Mesenchymal stem cell (in vitro differentiated cells and primary cell): ENCODE measurements around the gene SLC26A8.

Experiments
- DNase-seq: peaks from one replicate; pipeline ENCODE4 v3.0.0-alpha.2; 2013
- H2AFZ ChIP-seq: one replicate; pipeline ENCODE4 v1.6.1; 2013; ENCODE audit warnings: low read depth, mild to moderate bottlenecking, control low read depth, inconsistent platforms, low read length, moderate library complexity
- H2AK5ac ChIP-seq: 2 replicates; pipeline ENCODE4 v1.6.1; 2013; ENCODE audit warnings: low read length, moderate library complexity, mild to moderate bottlenecking, inconsistent platforms; ENCODE audit not compliant: severe bottlenecking
- H2BK120ac ChIP-seq: one replicate; pipeline ENCODE4 v1.6.1; 2013; ENCODE audit warnings: low read depth, mild to moderate bottlenecking, inconsistent platforms, low read length, moderate library complexity
- H2BK12ac ChIP-seq, 2 experiments: one replicate each; pipeline ENCODE4 v1.6.1; 2013; ENCODE audit warnings: inconsistent platforms in 2 of 2, low read length in 2 of 2, mild to moderate bottlenecking in 2 of 2, moderate library complexity in 2 of 2, control low read depth in 1 of 2
- H2BK15ac ChIP-seq: one replicate; pipeline ENCODE4 v1.6.1; 2013; ENCODE audit warnings: mild to moderate bottlenecking, low read depth, inconsistent platforms; ENCODE audit not compliant: poor library complexity, severe bottlenecking
- H2BK5ac ChIP-seq: 2 replicates; pipeline ENCODE4 v1.6.1; 2013; ENCODE audit warnings: low read depth, mild to moderate bottlenecking, low read length, control low read depth, inconsistent platforms; ENCODE audit not compliant: poor library complexity, severe bottlenecking
- H3K14ac ChIP-seq, 2 experiments: one replicate each; pipeline ENCODE4 v1.6.1; 2013; ENCODE audit warnings: inconsistent platforms in 2 of 2, low read length in 2 of 2, control low read depth in 1 of 2, mild to moderate bottlenecking in 1 of 2, moderate library complexity in 1 of 2
- H3K18ac ChIP-seq, 2 experiments: one replicate each; pipeline ENCODE4 v1.6.1; 2013; ENCODE audit warnings: inconsistent platforms in 2 of 2, low read length in 2 of 2, control low read depth in 1 of 2, low read depth in 1 of 2, mild to moderate bottlenecking in 1 of 2
- H3K23ac ChIP-seq, 2 experiments: one replicate each; pipeline ENCODE4 v1.6.1; 2013; ENCODE audit warnings: inconsistent platforms in 2 of 2, low read length in 2 of 2, mild to moderate bottlenecking in 2 of 2, moderate library complexity in 2 of 2, control low read depth in 1 of 2
- H3K27ac ChIP-seq: 2 replicates; pipeline ENCODE4 v1.5.1; 2013; ENCODE audit warnings: mild to moderate bottlenecking, moderate library complexity, low read length, control low read depth, inconsistent platforms; ENCODE audit not compliant: poor library complexity, severe bottlenecking
- H3K27me3 ChIP-seq, 2 experiments: 2 replicates each; pipeline versions ENCODE4 v1.6.1 to v1.7.0; 2013; ENCODE audit warnings: low read length in 2 of 2, mild to moderate bottlenecking in 2 of 2, moderate library complexity in 2 of 2, control low read depth in 1 of 2, inconsistent platforms in 1 of 2; ENCODE audit not compliant: control insufficient read depth in 1 of 2, insufficient read depth in 1 of 2
- H3K36me3 ChIP-seq, 2 experiments: 2 replicates each; pipeline versions ENCODE4 v1.6.1 to v1.7.0; 2013; ENCODE audit warnings: low read length in 2 of 2, control low read depth in 1 of 2, inconsistent platforms in 1 of 2, low read depth in 1 of 2, mild to moderate bottlenecking in 1 of 2; ENCODE audit not compliant: insufficient read depth in 2 of 2, control insufficient read depth in 1 of 2
- H3K4ac ChIP-seq, 2 experiments: one replicate each; pipeline ENCODE4 v1.6.1; 2013; ENCODE audit warnings: inconsistent platforms in 2 of 2, low read length in 2 of 2, mild to moderate bottlenecking in 2 of 2, moderate library complexity in 2 of 2, control low read depth in 1 of 2, low read depth in 1 of 2
- H3K4me1 ChIP-seq: 2 replicates; pipeline ENCODE4 v1.6.1; 2013; ENCODE audit warnings: low read depth, low read length, control low read depth; ENCODE audit not compliant: control insufficient read depth, insufficient read depth
- H3K4me2 ChIP-seq: 2 replicates; pipeline ENCODE4 v1.6.1; 2013; ENCODE audit warnings: low read length, mild to moderate bottlenecking, inconsistent platforms; ENCODE audit not compliant: poor library complexity, severe bottlenecking
- H3K4me3 ChIP-seq, 2 experiments: 2 replicates each; pipeline versions ENCODE4 v1.5.1 to v1.7.0; 2013; ENCODE audit warnings: low read length in 2 of 2, mild to moderate bottlenecking in 2 of 2, control low read depth in 1 of 2, low read depth in 1 of 2; ENCODE audit not compliant: insufficient read depth in 1 of 2
- H3K79me1 ChIP-seq: replicated peaks from 2 replicates; pipeline ENCODE4 v1.6.1; 2013; ENCODE audit warnings: mild to moderate bottlenecking, control low read depth, low read length, inconsistent platforms; ENCODE audit not compliant: poor library complexity, severe bottlenecking
- H3K9ac ChIP-seq: 2 replicates; pipeline ENCODE4 v1.7.0; 2013; ENCODE audit warnings: mild to moderate bottlenecking, low read length, moderate library complexity
- H3K9me3 ChIP-seq: 2 replicates; pipeline ENCODE4 v1.7.0; 2013; ENCODE audit warnings: mild to moderate bottlenecking, low read length; ENCODE audit not compliant: control insufficient read depth
- H4K8ac ChIP-seq: one replicate; pipeline ENCODE4 v1.6.1; 2013; ENCODE audit warnings: inconsistent platforms, mild to moderate bottlenecking, low read length, moderate library complexity
- H4K91ac ChIP-seq: one replicate; pipeline ENCODE4 v1.6.1; 2013; ENCODE audit warnings: mild to moderate bottlenecking, low read length, inconsistent platforms
- WGBS: methylation state at CpG from one replicate; pipeline ENCODE4 v1.1.7; 2013; ENCODE audit warnings: mixed read lengths; 5-methylcytosine and 5-hydroxymethylcytosine counted together

The SLC26A8 gene

GRCh38 chr6:35962779-35963560 is 61.5 kb downstream of the SLC26A8 start:
- no peak overlapping the region for H2BK120ac ChIP-seq
- WGBS = 78% methylated on average over 14 of the region's 14 CpGs
- no peak overlapping the region for H2BK15ac ChIP-seq

GRCh38 chr6:35960187-35960586 is 64.3 kb downstream of the SLC26A8 start:
- no peak overlapping the region for H2BK15ac ChIP-seq
- no peak overlapping the region for H3K9ac ChIP-seq
- 62% methylated on average over 2 of the region's 2 CpGs for WGBS
- no peak overlapping the region for H3K4ac ChIP-seq
- H3K36me3 ChIP-seq = no peaks in the 10 kb centered on the region
- H2BK120ac ChIP-seq = no peak overlapping the region
- DNase-seq = peak; percentile 19
- no peak overlapping the region for H3K23ac ChIP-seq
- peaks cover 0 to 25% of the 10 kb centered on the region in 2 experiments for H3K27me3 ChIP-seq
- no peak overlapping the region for H3K4me2 ChIP-seq
- H3K18ac ChIP-seq = no peak overlapping the region
- H2BK5ac ChIP-seq = no peak overlapping the region
- no peak overlapping the region for H2AK5ac ChIP-seq
- no peak overlapping the region for H3K14ac ChIP-seq
- H4K8ac ChIP-seq = no peak overlapping the region
- H2AFZ ChIP-seq = no peak overlapping the region
- H3K4me1 ChIP-seq = no peaks in the 10 kb centered on the region
- no peak overlapping the region for H3K27ac ChIP-seq
- H3K79me1 ChIP-seq = no peaks in the 10 kb centered on the region
- H2BK12ac ChIP-seq = no peak overlapping the region
- no peaks in the 10 kb centered on the region for H3K9me3 ChIP-seq
- H4K91ac ChIP-seq = no peak overlapping the region
- H3K4me3 ChIP-seq = no peak overlapping the region

More at GRCh38 chr6:35962779-35963560, 61.5 kb downstream of the SLC26A8 start:
- no peaks in the 10 kb centered on the region for H3K36me3 ChIP-seq
- H4K91ac ChIP-seq = no peak overlapping the region
- no peak overlapping the region for H3K4me3 ChIP-seq
- no peak overlapping the region for H2BK5ac ChIP-seq
- H2AK5ac ChIP-seq = no peak overlapping the region
- H2BK12ac ChIP-seq = no peak overlapping the region
- H3K9ac ChIP-seq = no peak overlapping the region
- DNase-seq = no peak
- no peak overlapping the region for H3K23ac ChIP-seq
- H3K79me1 ChIP-seq = no peaks in the 10 kb centered on the region
- no peak overlapping the region for H3K4ac ChIP-seq
- H3K27me3 ChIP-seq = peaks cover 0 to 25% of the 10 kb centered on the region in 2 experiments
- H3K14ac ChIP-seq = no peak overlapping the region
- no peaks in the 10 kb centered on the region for H3K9me3 ChIP-seq
- H4K8ac ChIP-seq = no peak overlapping the region
- H3K18ac ChIP-seq = no peak overlapping the region
- no peak overlapping the region for H3K27ac ChIP-seq
- peaks cover 2% of the 10 kb centered on the region for H3K4me1 ChIP-seq
- no peak overlapping the region for H2AFZ ChIP-seq
- H3K4me2 ChIP-seq = no peak overlapping the region

GRCh38 chr6:35955970-35956369 is 68.5 kb downstream of the SLC26A8 start:
- no peak overlapping the region for H2BK12ac ChIP-seq
- H3K4me2 ChIP-seq = no peak overlapping the region
- H3K27me3 ChIP-seq = peaks cover 0 to 13% of the 10 kb centered on the region in 2 experiments
- no peak overlapping the region for H2AFZ ChIP-seq
- no peak overlapping the region for H2BK15ac ChIP-seq
- no peak overlapping the region for H2AK5ac ChIP-seq
- no peak overlapping the region for H3K18ac ChIP-seq
- no peak overlapping the region for H4K8ac ChIP-seq
- no peak overlapping the region for H3K4ac ChIP-seq
- H3K79me1 ChIP-seq = no peaks in the 10 kb centered on the region
- no peak overlapping the region for H3K4me3 ChIP-seq
- no peak overlapping the region for H3K9ac ChIP-seq
- no peaks in the 10 kb centered on the region for H3K36me3 ChIP-seq
- DNase-seq = no peak
- no peak overlapping the region for H3K27ac ChIP-seq
- 100% methylated on average over 3 of the region's 4 CpGs for WGBS
- H2BK120ac ChIP-seq = no peak overlapping the region
- H3K9me3 ChIP-seq = no peaks in the 10 kb centered on the region
- H2BK5ac ChIP-seq = no peak overlapping the region
- H3K4me1 ChIP-seq = no peaks in the 10 kb centered on the region
- no peak overlapping the region for H3K23ac ChIP-seq
- no peak overlapping the region for H3K14ac ChIP-seq
- H4K91ac ChIP-seq = no peak overlapping the region

GRCh38 chr6:35955521-35955920 is 68.9 kb downstream of the SLC26A8 start:
- H3K9ac ChIP-seq = no peak overlapping the region
- H3K27me3 ChIP-seq = peaks cover 0 to 12% of the 10 kb centered on the region in 2 experiments
- WGBS = 80% methylated on average over 5 of the region's 5 CpGs
- no peak overlapping the region for H3K4ac ChIP-seq
- no peaks in the 10 kb centered on the region for H3K79me1 ChIP-seq
- no peaks in the 10 kb centered on the region for H3K36me3 ChIP-seq
- H2AK5ac ChIP-seq = no peak overlapping the region
- no peak overlapping the region for H2BK15ac ChIP-seq
- H4K8ac ChIP-seq = no peak overlapping the region
- no peaks in the 10 kb centered on the region for H3K9me3 ChIP-seq
- no peak overlapping the region for H2BK5ac ChIP-seq
- no peak overlapping the region for H3K4me2 ChIP-seq
- no peak overlapping the region for H3K4me3 ChIP-seq
- H3K27ac ChIP-seq = no peak overlapping the region
- no peak overlapping the region for H2BK120ac ChIP-seq
- no peak for DNase-seq
- H2BK12ac ChIP-seq = no peak overlapping the region
- H3K14ac ChIP-seq = no peak overlapping the region
- H2AFZ ChIP-seq = no peak overlapping the region
- H3K4me1 ChIP-seq = no peaks in the 10 kb centered on the region
- no peak overlapping the region for H3K18ac ChIP-seq
- H3K23ac ChIP-seq = no peak overlapping the region
- H4K91ac ChIP-seq = no peak overlapping the region
